OCI-LY7 (cell line): ENCODE results near the gene ATMIN. TPM values are rescaled to one million over a fixed set of nuclear protein-coding genes. Genes with fewer than 3 reads are reported as not detected.

ENCODE experiments used
- BruUV-seq: library from RNA; stranded (reverse); fragments of 400-500 nt; replicated peaks from 2 replicates; lab custom pipeline; 2021; lab: Mats Ljungman, UMichigan
- CTCF ChIA-PET: fragments of 300-600 bp; sonication (Branson Sonifier 250); formaldehyde crosslinking; loops from one replicate; lab custom pipeline; 2022; ENCODE audit warnings: antibody characterized with exemption; ENCODE audit not compliant: unreplicated experiment; lab: Charles Lee
- POLR2A ChIA-PET: fragments of 300-600 bp; sonication (Branson Sonifier 250); formaldehyde crosslinking; loops from one replicate; lab custom pipeline; 2022; ENCODE audit warnings: antibody characterized with exemption; lab: Charles Lee
- DNase-seq: peaks from one replicate; pipeline ENCODE4 v3.0.0-alpha.2; 2015; ENCODE audit warnings: low spot score
- H2AFZ ChIP-seq: fragments of 200-600 bp; sonication (generic), shearing (Covaris generic); 2 replicates; pipeline ENCODE4 v1.6.1; 2014; ENCODE audit warnings: mild to moderate bottlenecking, antibody characterized with exemption, low read length, moderate library complexity
- H3K27ac ChIP-seq: fragments of 200-600 bp; sonication (generic); 2 replicates; pipeline ENCODE4 v1.5.1; 2014; ENCODE audit warnings: mixed run types, low read depth, mild to moderate bottlenecking, moderate library complexity, low read length, inconsistent platforms; ENCODE audit not compliant: poor library complexity, severe bottlenecking
- H3K36me3 ChIP-seq: fragments of 200-600 bp; sonication (generic); 2 replicates; pipeline ENCODE4 v1.6.1; 2014; ENCODE audit warnings: mild to moderate bottlenecking, antibody characterized with exemption, low read length, moderate library complexity, mixed read lengths; ENCODE audit not compliant: insufficient read depth
- H3K4me1 ChIP-seq: fragments of 200-600 bp; sonication (generic); 2 replicates; pipeline ENCODE4 v1.5.1; 2014; ENCODE audit warnings: mild to moderate bottlenecking, low read length; ENCODE audit not compliant: insufficient read depth, poor library complexity, severe bottlenecking
- H3K4me2 ChIP-seq: fragments of 200-600 bp; sonication (generic); 2 replicates; pipeline ENCODE4 v1.6.1; 2014; ENCODE audit warnings: mild to moderate bottlenecking, low read length
- H3K4me3 ChIP-seq: fragments of 200-600 bp; sonication (generic); 2 replicates; pipeline ENCODE4 v1.5.1; 2014; ENCODE audit warnings: mild to moderate bottlenecking, low read depth, low read length; ENCODE audit not compliant: poor library complexity, severe bottlenecking
- H3K79me2 ChIP-seq: fragments of 200-600 bp; sonication (generic); 2 replicates; pipeline ENCODE4 v1.6.1; 2016; ENCODE audit warnings: low read depth, mild to moderate bottlenecking, low read length, moderate library complexity, mixed read lengths; ENCODE audit not compliant: insufficient read depth
- H3K9me2 ChIP-seq: fragments of 200-600 bp; sonication (generic); 2 replicates; pipeline ENCODE4 v1.6.1; 2016; ENCODE audit warnings: mild to moderate bottlenecking, low read length, mixed read lengths; ENCODE audit not compliant: insufficient read depth
- H3K9me3 ChIP-seq: fragments of 200-600 bp; sonication (generic); 2 replicates; pipeline ENCODE4 v1.6.1; 2014; ENCODE audit warnings: mild to moderate bottlenecking, mixed run types, low read length, mixed read lengths
- H4K20me1 ChIP-seq: fragments of 200-600 bp; sonication (generic); 2 replicates; pipeline ENCODE4 v1.6.1; 2014; ENCODE audit warnings: mild to moderate bottlenecking, antibody characterized with exemption, low read length, moderate library complexity, mixed read lengths; ENCODE audit not compliant: insufficient read depth
- CTCF ChIP-seq: fragments of 200-600 bp; sonication (generic); conservative IDR thresholded peaks from 2 replicates; pipeline ENCODE4 v1.5.1; 2014; ENCODE audit warnings: mild to moderate bottlenecking, antibody characterized with exemption, low read length, moderate library complexity, mixed read lengths
- EZH2phosphoT487 ChIP-seq: fragments of 200-600 bp; sonication (generic); IDR thresholded peaks from 2 replicates; pipeline ENCODE4 v1.6.1; 2018; ENCODE audit warnings: low read depth, borderline replicate concordance, mild to moderate bottlenecking, mixed run types, antibody characterized with exemption, low read length, moderate library complexity, mixed read lengths
- intact Hi-C: fragments of 100-400 bp; cut with micrococcal nuclease; formaldehyde crosslinking; loops from one replicate; pipeline ENCODE4 v1.10.0; 2022; ENCODE audit not compliant: unreplicated experiment
- total RNA-seq, 2 experiments: library from RNA; depleted of rRNA in 1 of 2; stranded (reverse); fragments of >200 nt in 1 of 2; shearing (Covaris generic) in 1 of 2; gene quantifications; 2 replicates each; pipeline ENCODE4 v1.2.3, GENCODE V29; 2014 to 2022

Gene ATMIN
- total RNA-seq, 2 experiments from 2014 or later = 15.0 to 23.7 TPM

- Histone ChIP-seq H3K4me1 (peaks cover 36% of the 10 kb centered on the region), H3K4me2 (no peak overlapping the region), H3K4me3 (no peak overlapping the region), H2AFZ (no peak overlapping the region), H4K20me1 (peaks cover 37% of the 10 kb centered on the region), H3K36me3 (peaks cover 20% of the 10 kb centered on the region), H3K27ac (no peak overlapping the region), H3K79me2 (peaks cover 99% of the 10 kb centered on the region), H3K9me3 (no peaks in the 10 kb centered on the region), H3K9me2 (no peaks in the 10 kb centered on the region)
- no TSS peak for BruUV-seq
- CTCF ChIA-PET = no interaction called here
- intact Hi-C loops = loop anchor here (10.0 kb wide), 1 partner anchor 733 kb away; no protein-coding TSS in a partner anchor
- TF ChIP-seq CTCF = no peak
- no peak for TF ChIP-seq EZH2phosphoT487
- no peak for DNase-seq
- POLR2A ChIA-PET = interaction anchor here (0.6 to 1.6 kb wide), 2 partner anchors 13 to 23 kb away, joined by 3 to 4 read pairs; no protein-coding TSS in a partner anchor
These were observed 34.3 kb upstream of the ATMIN start for GRCh38 chr16:81001330-81001729.

GRCh38 chr16:81003064-81003463, 32.6 kb upstream of the ATMIN start:
- H4K20me1 ChIP-seq = peaks cover 32% of the 10 kb centered on the region
- no peak overlapping the region for H3K4me2 ChIP-seq
- CTCF ChIA-PET = interaction anchor here (0.6 kb wide), 1 partner anchor 195 kb away, joined by 3 read pairs; no protein-coding TSS in a partner anchor
- peaks cover 22% of the 10 kb centered on the region for H3K4me1 ChIP-seq
- DNase-seq = no peak
- H3K4me3 ChIP-seq = no peak overlapping the region
- H3K36me3 ChIP-seq = peaks cover 13% of the 10 kb centered on the region
- TF ChIP-seq EZH2phosphoT487 (no peak), CTCF (no peak)
- H3K79me2 ChIP-seq = peaks cover 91% of the 10 kb centered on the region
- H3K9me3 ChIP-seq = no peaks in the 10 kb centered on the region
- H3K9me2 ChIP-seq = no peaks in the 10 kb centered on the region
- no TSS peak for BruUV-seq
- no peak overlapping the region for H3K27ac ChIP-seq
- no peak overlapping the region for H2AFZ ChIP-seq
- intact Hi-C loops = loop anchor here (10.0 kb wide), 1 partner anchor 732 kb away; no protein-coding TSS in a partner anchor
- POLR2A ChIA-PET = interaction anchor here (1.4 kb wide), 1 partner anchor 10 kb away, joined by 5 read pairs; no protein-coding TSS in a partner anchor
